ENCODE results near the gene TRIM10.
"Not testable (repeated sequence)": the region's sequence is repeated elsewhere in the genome, so short reads cannot be mapped to it uniquely, and the experiment has no call there.

TRIM10 gene

DNA sequence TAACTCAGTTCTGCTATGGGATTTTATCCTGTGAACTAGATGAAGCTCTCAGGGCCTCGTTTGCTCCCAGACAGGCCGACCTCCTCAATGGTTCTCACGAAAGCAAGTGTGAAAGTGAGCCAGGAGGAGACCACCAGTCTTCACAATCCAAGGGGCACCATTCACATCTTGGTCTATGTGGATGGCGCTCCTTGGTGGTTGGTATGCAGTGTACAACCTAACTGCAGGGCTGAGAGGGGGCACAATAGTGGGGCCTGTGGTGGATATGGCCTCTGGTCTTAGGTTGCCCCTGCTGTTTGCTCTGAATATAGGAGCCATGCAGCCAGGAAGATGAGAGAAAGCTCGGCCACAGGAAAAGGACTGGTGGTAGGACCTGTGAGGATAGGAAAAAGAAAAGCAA is 27.5 kb upstream of the TRIM10 start:
- no peak for DNase-seq
- Mint-ChIP-seq H3K4me3 (no peak overlapping the region), H3K9me3 (no peaks in the 10 kb centered on the region), H3K27me3 (no peaks in the 10 kb centered on the region), H3K36me3 (ENCODE audit: low read depth) (peaks cover 84% of the 10 kb centered on the region), H3K27ac (no peak overlapping the region), H3K4me1 (ENCODE audit: low read depth) (no peaks in the 10 kb centered on the region)

DNA sequence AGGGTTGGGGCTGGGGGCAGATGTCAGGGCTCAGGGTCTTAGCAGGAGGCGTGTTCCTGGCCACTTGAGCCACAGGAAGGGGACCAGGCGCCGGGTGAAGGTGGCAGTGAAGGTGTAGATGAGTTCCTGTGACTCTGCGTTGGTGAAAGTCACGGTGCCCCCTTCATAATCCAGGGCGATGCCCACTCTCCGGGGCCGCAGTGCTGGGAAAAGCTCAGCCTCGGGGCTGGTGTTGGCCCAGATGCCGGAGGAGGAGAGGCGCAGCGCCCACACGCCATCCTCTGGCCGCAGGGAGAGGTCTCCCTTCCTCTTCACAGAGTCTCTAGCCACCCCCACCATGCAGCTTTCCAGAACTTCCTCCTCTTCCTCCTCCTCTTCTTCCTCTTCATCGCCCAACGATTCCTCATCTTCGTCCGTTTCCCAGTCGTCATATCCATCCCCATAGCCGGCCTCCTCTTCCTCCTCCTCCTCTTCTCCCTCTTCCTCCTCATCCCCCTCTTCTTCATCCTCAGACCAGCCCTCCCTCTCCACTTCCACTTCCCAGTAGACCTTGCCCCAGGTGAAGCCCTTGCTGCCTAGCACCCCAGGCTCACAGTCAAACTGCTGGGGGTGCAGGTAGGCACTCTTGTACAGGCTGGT is 25.0 kb upstream of the TRIM10 start:
- Mint-ChIP-seq H3K27me3 (no peaks in the 10 kb centered on the region), H3K4me1 (ENCODE audit: low read depth) (no peaks in the 10 kb centered on the region), H3K9me3 (peaks cover 1% of the 10 kb centered on the region), H3K4me3 (no peak overlapping the region), H3K36me3 (ENCODE audit: low read depth) (peaks cover 62% of the 10 kb centered on the region), H3K27ac (peak overlapping the region; percentile 32)
- no peak for DNase-seq

DNA sequence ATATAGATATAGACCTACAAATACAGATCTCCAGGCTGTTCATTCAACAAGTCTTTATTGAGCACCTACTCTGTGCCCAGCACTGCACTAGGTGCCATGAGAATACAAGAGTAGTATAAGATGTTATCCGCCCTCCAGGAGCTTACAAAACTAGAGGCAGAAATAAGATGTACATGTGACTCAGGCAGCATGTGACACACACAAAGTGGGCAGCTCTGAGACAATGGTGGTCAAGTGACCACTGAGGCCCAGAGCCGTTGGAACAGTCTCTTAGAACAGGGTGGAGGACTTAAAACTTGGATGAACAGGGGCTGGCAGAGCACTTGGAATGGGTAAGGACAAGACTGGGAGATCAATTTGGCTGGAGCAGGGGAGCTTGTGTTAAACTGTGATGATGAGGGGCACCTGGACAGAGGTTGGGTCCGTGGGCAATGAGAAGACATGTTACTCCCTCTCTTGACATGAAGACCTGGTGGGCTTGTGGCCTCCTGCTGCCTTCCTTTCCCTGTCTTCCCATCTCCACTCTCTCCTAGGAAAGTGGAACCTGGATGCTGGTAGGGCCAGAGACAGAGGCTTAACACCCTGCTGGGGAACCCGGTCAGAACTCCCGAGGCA is 23.5 kb upstream of the TRIM10 start:
- Mint-ChIP-seq H3K4me1 (ENCODE audit: low read depth) (no peaks in the 10 kb centered on the region), H3K9me3 (peaks cover 7% of the 10 kb centered on the region), H3K27me3 (peaks cover 3% of the 10 kb centered on the region), H3K27ac (peak overlapping the region; percentile 13), H3K36me3 (ENCODE audit: low read depth) (peaks cover 47% of the 10 kb centered on the region), H3K4me3 (no peak overlapping the region)
- DNase-seq, result no peak

DNA sequence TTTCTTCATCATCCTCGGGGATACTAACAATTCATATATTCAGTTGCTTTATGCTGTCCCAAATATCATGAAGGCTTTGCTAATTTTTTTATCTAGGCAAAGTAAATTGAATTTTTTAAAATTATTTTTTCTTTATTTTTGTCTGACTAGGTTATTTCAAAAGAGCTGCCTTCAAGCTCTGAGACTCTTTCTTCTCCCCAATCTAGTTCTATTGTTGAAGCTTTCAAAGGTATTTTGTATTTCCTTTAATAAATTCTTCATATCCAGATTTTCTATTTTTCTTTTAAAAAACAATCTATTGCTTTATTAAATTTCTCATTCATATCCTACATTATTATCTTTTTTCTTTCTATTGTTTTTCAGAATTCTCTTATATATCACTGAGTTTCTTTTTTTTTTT is 19.1 kb upstream of the TRIM10 start:
- H3K4me1 Mint-ChIP-seq (ENCODE audit: low read depth), result no peaks in the 10 kb centered on the region
- no peak overlapping the region for H3K27ac Mint-ChIP-seq
- peaks cover 9% of the 10 kb centered on the region for H3K36me3 Mint-ChIP-seq (ENCODE audit: low read depth)
- DNase-seq, result no peak
- H3K27me3 Mint-ChIP-seq, result peaks cover 41% of the 10 kb centered on the region
- H3K4me3 Mint-ChIP-seq, result no peak overlapping the region
- H3K9me3 Mint-ChIP-seq, result peaks cover 9% of the 10 kb centered on the region

DNA sequence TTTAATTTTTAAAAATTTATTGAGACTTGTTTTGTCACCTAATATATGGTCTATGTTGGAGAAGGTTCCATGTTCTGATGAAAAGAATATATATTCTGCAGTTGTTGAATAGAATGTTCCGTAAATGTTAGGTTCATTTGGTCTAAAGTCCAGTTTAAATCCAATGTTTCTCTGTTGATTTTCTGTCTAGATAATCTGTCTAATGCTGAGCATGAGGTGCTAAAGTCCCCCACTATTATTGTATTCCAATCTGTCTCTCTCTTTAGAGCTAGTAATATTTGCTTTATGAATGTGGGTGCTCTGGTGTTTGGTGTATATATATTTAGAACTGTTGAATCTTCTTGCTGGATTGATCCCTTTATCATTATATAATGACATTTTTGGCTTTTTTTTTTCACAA is 17.8 kb upstream of the TRIM10 start:
- Mint-ChIP-seq H3K9me3 (peaks cover 9% of the 10 kb centered on the region), H3K27ac (no peak overlapping the region), H3K27me3 (peaks cover 48% of the 10 kb centered on the region), H3K36me3 (ENCODE audit: low read depth) (no peaks in the 10 kb centered on the region), H3K4me1 (ENCODE audit: low read depth) (no peaks in the 10 kb centered on the region), H3K4me3 (no peak overlapping the region)
- no peak for DNase-seq

DNA sequence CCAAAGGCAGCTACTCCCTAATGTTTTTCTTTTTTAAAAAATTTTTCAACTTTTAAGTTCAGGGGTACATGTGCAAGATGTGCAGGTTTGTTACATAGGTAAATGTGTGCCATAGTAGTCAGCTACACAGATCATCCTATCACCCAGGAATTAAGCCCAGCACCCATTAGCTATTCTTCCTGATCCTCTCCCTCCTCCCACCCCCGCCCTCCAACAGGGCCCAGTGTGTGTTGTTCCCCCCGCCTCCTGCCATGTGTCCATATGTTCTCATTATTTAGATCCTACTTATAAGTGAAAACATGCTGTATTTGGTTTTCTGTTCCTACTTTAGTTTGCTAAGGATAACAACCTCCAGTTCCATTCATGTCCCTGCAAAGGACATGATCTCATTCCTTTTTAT is 14.8 kb upstream of the TRIM10 start:
- peaks cover 6% of the 10 kb centered on the region for H3K9me3 Mint-ChIP-seq
- peaks cover 3% of the 10 kb centered on the region for H3K4me1 Mint-ChIP-seq (ENCODE audit: low read depth)
- peaks cover 76% of the 10 kb centered on the region for H3K27me3 Mint-ChIP-seq
- DNase-seq, result no peak
- H3K27ac Mint-ChIP-seq, result no peak overlapping the region
- H3K36me3 Mint-ChIP-seq (ENCODE audit: low read depth), result no peaks in the 10 kb centered on the region
- no peak overlapping the region for H3K4me3 Mint-ChIP-seq

DNA sequence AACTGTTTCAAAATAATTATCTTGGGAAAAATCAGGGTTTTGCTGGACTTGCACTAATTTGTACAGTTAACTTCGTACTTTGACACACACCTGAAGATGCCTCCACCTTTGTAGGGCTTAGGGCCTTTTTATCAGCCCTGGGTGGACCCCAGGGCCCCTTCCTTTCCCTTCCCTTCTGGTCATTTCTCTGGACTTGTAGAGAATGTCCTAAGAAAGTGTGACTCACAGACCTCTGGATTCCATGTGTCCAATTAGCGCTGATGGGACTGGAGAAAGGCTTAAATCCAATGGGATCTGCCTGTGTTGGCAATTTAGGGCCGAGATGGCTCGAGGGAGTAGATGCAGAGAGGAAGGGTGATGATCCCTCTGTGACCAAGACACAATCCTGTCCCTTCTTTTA is 11.7 kb upstream of the TRIM10 start:
- DNase-seq, result no peak
- Mint-ChIP-seq H3K36me3 (ENCODE audit: low read depth) (no peaks in the 10 kb centered on the region), H3K9me3 (no peaks in the 10 kb centered on the region), H3K4me1 (ENCODE audit: low read depth) (peaks cover 5% of the 10 kb centered on the region), H3K4me3 (no peak overlapping the region), H3K27me3 (peaks cover 83% of the 10 kb centered on the region), H3K27ac (no peak overlapping the region)

DNA sequence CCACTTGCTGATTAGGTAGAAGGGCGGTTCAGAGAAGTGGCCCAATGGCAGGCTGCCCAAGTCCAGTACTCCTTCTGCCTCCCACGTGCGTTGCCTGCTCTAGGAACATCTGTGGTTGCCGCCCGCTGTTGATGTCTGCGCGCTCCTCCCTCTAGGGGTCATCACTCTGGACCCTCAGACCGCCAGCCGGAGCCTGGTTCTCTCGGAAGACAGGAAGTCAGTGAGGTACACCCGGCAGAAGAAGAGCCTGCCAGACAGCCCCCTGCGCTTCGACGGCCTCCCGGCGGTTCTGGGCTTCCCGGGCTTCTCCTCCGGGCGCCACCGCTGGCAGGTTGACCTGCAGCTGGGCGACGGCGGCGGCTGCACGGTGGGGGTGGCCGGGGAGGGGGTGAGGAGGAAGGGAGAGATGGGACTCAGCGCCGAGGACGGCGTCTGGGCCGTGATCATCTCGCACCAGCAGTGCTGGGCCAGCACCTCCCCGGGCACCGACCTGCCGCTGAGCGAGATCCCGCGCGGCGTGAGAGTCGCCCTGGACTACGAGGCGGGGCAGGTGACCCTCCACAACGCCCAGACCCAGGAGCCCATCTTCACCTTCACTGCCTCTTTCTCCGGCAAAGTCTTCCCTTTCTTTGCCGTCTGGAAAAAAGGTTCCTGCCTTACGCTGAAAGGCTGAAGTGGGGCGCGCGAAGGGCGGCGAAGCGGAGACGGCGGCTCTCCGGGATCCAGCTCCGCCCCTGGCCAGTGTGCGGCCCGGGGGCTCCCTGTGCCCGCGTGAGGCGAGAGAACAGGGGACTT is 10.9 kb upstream of the TRIM10 start:
- peaks cover 76% of the 10 kb centered on the region for H3K27me3 Mint-ChIP-seq
- peak; percentile 42 for DNase-seq
- H3K27ac Mint-ChIP-seq, result no peak overlapping the region
- no peak overlapping the region for H3K4me3 Mint-ChIP-seq
- H3K9me3 Mint-ChIP-seq, result no peaks in the 10 kb centered on the region
- H3K4me1 Mint-ChIP-seq (ENCODE audit: low read depth), result peaks cover 9% of the 10 kb centered on the region
- no peaks in the 10 kb centered on the region for H3K36me3 Mint-ChIP-seq (ENCODE audit: low read depth)

DNA sequence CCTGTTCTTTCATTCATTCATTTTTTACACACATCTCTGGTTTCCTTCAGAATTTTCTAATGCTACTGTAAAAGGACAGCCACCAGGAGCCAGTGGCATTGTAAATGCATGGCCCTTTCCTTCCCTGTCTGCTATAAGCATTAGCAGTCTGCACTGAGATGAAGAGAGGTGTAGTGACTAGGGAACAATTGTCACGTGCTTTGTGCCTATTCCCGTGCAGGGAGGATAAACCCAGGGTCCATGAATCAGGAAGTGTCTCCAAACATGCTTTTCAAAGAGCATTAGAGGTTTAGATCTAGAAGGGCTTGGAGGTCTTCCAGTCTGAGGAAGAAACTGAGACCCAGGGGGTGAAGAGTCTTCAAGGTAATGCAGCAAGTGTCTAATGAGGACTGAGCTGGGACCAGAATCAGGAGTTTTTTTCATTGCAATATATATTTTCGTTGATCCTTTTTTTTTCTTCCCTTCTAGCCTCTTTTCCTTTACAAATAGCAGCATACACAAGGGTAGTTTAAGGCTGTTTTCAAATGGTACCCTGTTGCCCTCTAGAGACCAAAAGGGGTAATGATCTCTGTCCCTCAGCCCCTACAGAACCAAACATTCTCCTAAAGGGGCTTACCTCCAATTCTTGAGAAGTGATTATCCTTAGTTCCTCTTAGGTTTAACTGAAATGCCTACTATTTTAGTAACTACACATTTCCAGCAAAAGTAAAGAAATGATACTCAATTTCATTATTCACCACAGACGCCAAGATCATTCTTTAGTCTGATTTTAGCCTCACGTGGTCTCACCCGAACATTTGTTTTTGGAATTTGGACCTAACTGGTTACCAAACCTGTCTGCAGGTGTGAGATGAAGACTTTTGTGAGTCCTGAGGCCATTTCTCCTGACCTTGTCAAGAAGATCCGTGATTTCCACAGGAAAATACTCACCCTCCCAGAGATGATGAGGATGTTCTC is 8.9 kb upstream of the TRIM10 start:
- Mint-ChIP-seq H3K4me1 (ENCODE audit: low read depth) (peaks cover 12% of the 10 kb centered on the region), H3K9me3 (no peaks in the 10 kb centered on the region)
- DNase-seq, result no peak

DNA sequence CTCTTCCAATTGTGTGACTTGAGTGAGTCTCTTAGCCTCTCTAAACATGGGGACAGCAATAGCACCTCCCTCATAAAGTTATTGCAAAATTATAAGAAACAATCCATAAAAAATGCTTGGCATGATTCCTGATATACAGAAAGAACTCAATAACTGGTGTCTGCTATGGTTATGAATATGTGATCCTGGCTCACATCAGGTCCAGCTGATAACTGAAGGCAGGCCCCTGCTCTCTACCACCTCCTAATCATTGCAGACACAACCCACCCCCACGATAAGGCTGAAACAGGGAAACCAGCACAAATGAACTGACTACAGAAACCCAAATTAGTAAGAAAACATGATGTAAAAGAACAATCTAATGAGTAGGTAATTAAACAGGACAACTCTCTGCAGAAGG is 7.7 kb upstream of the TRIM10 start:
- peaks cover 64% of the 10 kb centered on the region for H3K27me3 Mint-ChIP-seq
- H3K36me3 Mint-ChIP-seq (ENCODE audit: low read depth), result no peaks in the 10 kb centered on the region
- H3K27ac Mint-ChIP-seq, result no peak overlapping the region
- peaks cover 12% of the 10 kb centered on the region for H3K4me1 Mint-ChIP-seq (ENCODE audit: low read depth)
- DNase-seq, result no peak
- H3K4me3 Mint-ChIP-seq, result no peak overlapping the region
- H3K9me3 Mint-ChIP-seq, result no peaks in the 10 kb centered on the region

More for the DNA sequence above, 8.9 kb upstream of the TRIM10 start:
- H3K27me3 Mint-ChIP-seq, result peaks cover 62% of the 10 kb centered on the region
- no peak overlapping the region for H3K4me3 Mint-ChIP-seq
- no peak overlapping the region for H3K27ac Mint-ChIP-seq
- no peaks in the 10 kb centered on the region for H3K36me3 Mint-ChIP-seq (ENCODE audit: low read depth)

DNA sequence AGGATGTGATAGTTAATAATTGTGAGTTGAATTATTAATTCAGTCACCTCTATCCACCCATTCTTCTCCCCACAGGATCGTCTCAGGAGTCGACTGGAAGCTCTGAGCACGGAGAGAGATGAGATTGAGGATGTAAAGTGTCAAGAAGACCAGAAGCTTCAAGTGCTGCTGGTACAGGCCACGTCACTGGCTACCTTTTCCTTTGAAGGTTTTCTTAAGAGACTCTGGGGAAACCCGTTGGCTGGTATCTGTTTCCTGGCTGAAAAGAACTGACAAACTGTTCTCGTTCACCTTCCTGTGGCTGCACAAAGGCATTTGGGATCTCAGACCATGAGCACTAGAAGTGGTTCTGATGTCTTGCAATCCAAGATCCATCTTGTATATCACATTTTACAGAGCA is 6.1 kb upstream of the TRIM10 start:
- Mint-ChIP-seq H3K4me1 (ENCODE audit: low read depth) (peaks cover 23% of the 10 kb centered on the region), H3K27me3 (peaks cover 49% of the 10 kb centered on the region), H3K36me3 (ENCODE audit: low read depth) (no peaks in the 10 kb centered on the region), H3K4me3 (no peak overlapping the region), H3K9me3 (no peaks in the 10 kb centered on the region), H3K27ac (no peak overlapping the region)
- DNase-seq, result no peak

DNA sequence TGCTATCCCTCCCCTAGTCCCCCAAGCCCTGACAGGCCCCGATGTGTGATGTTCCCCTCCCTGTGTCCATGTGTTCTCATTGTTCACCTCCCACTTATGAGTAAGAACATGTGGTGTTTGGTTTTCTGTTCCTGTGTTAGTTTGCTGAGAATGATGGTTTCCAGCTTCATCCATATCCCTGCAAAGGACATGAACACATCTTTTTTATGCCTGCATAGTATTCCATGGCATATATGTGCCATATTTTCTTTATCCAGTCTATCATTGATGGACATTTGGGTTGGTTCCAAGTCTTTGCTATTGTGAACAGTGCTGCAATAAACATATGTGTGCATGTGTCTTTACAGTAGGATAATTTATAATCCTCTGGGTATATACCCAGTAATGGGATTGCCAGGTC is 4.2 kb upstream of the TRIM10 start:
- Mint-ChIP-seq H3K4me1 (ENCODE audit: low read depth) (peaks cover 21% of the 10 kb centered on the region), H3K27me3 (peaks cover 31% of the 10 kb centered on the region)
- not testable (repeated sequence) for H3K4me3 Mint-ChIP-seq; H3K36me3 Mint-ChIP-seq (ENCODE audit: low read depth); DNase-seq; H3K9me3 Mint-ChIP-seq; H3K27ac Mint-ChIP-seq

DNA sequence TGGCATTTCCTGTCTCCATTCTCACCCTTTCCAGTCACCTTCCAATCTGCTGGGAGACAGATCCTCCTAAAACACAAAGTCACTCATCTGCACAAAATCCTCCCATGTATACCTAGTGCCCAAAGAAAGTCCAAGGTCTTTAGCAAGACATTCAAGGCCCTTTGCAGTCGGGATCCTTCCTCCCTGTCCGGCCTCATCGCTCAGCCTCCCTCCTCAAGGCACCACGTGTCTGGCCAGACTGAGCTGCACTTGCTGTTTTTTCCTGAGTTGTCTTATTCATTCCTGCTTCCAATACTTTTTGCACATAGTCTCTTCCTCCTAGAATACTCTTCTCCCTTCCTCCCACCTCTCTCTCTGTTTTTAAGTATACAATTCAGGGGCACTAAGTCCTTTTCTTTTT is 3.7 kb upstream of the TRIM10 start:
- H3K27ac Mint-ChIP-seq, result no peak overlapping the region
- H3K36me3 Mint-ChIP-seq (ENCODE audit: low read depth), result no peaks in the 10 kb centered on the region
- DNase-seq, result no peak
- H3K27me3 Mint-ChIP-seq, result peaks cover 31% of the 10 kb centered on the region
- no peak overlapping the region for H3K4me3 Mint-ChIP-seq
- no peaks in the 10 kb centered on the region for H3K9me3 Mint-ChIP-seq
- peaks cover 21% of the 10 kb centered on the region for H3K4me1 Mint-ChIP-seq (ENCODE audit: low read depth)

DNA sequence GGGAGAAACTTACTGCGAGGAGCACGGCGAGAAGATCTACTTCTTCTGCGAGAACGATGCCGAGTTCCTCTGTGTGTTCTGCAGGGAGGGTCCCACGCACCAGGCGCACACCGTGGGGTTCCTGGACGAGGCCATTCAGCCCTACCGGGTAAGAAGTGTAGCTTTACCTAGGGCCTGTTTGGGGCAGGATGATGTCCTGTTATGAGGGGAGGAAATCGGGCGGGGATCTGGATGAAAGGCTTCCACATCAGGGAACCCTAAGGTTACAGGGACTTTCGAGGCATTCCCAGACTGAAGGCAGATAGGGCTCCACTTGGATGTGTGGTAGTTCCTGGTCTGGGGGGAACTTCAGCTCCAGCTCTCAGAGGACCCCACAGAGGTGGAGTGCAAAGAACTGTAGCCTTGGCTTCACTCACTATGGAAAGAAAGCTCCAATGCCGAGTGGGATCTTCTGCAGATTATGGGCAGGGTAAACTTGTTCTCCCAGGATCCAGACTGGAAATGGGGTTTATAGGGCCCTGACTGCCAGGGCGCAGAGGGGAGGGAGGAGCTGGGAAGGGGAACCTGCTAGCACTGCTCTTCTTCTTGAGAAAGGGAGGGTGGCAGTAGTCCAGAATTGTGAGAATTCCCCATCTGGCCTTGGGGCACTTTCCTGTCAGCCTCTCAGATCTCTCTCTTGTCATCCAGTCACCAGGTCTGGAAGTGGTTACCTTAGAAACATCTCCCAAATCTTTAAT is 3.1 kb upstream of the TRIM10 start:
- DNase-seq, result no peak
- Mint-ChIP-seq H3K4me1 (ENCODE audit: low read depth) (peaks cover 23% of the 10 kb centered on the region), H3K4me3 (no peak overlapping the region), H3K36me3 (ENCODE audit: low read depth) (no peaks in the 10 kb centered on the region), H3K9me3 (no peaks in the 10 kb centered on the region), H3K27ac (no peak overlapping the region), H3K27me3 (peaks cover 35% of the 10 kb centered on the region)

Data from activated T-cell treated with anti-CD3 and anti-CD28 coated beads, Interleukin-2, amount 50 U/mL, for 24 hours (primary cell).